ENCODE data around the gene BAZ2B.

The BAZ2B gene

GRCh38 chr2:159456500-159457426, 159.6 kb downstream of the BAZ2B start:
- Histone ChIP-seq H3K4me3 (ENCODE audit: low read depth, low read length) (no peak overlapping the region), H3K79me2 (ENCODE audit: control insufficient read depth, insufficient read depth, low read length, poor library complexity) (no peaks in the 10 kb centered on the region)
- WGBS (ENCODE audit: extremely low coverage, insufficient coverage, insufficient read length): no CpG with 5 or more reads among the region's 5 CpGs

GRCh38 chr2:159455330-159455918, 160.9 kb downstream of the BAZ2B start:
- no peak overlapping the region for H3K18ac ChIP-seq (ENCODE audit: low read length)
- no peak overlapping the region for H3K14ac ChIP-seq (ENCODE audit: low read length)
- H3K4me2 ChIP-seq (ENCODE audit: low read length): no peak overlapping the region
- H3K27ac ChIP-seq (ENCODE audit: low read depth, low read length): no peak overlapping the region
- no peak overlapping the region for H2BK5ac ChIP-seq (ENCODE audit: low read depth, low read length, poor library complexity)
- DNase-seq: no peak
- H3K79me2 ChIP-seq (ENCODE audit: control insufficient read depth, insufficient read depth, low read length, poor library complexity): no peaks in the 10 kb centered on the region
- H2AFZ ChIP-seq (ENCODE audit: insufficient read depth, low read length, poor library complexity): no peak overlapping the region
- no peaks in the 10 kb centered on the region for H3K27me3 ChIP-seq (ENCODE audit: insufficient read depth, low read length)
- H2BK120ac ChIP-seq (ENCODE audit: insufficient read depth, low read length, poor library complexity): no peak overlapping the region
- H3K79me1 ChIP-seq (ENCODE audit: low read length): no peaks in the 10 kb centered on the region
- H4K8ac ChIP-seq (ENCODE audit: low read depth, low read length): no peak overlapping the region
- no peaks in the 10 kb centered on the region for H3K4me1 ChIP-seq (ENCODE audit: control insufficient read depth in 1 of 2, insufficient read depth in 2 of 2, low read length in 2 of 2)
- no peak overlapping the region for H2AK5ac ChIP-seq (ENCODE audit: low read length)
- no peak overlapping the region for H2BK12ac ChIP-seq (ENCODE audit: low read length)
- H3K36me3 ChIP-seq (ENCODE audit: control insufficient read depth in 1 of 2, insufficient read depth in 2 of 2, low read length in 2 of 2): peaks cover 2% of the 10 kb centered on the region in 2 experiments
- no peak overlapping the region for H3K4me3 ChIP-seq (ENCODE audit: low read depth, low read length)
- no peak overlapping the region for H3K4ac ChIP-seq (ENCODE audit: low read depth, low read length)
- H3K9me3 ChIP-seq (ENCODE audit: insufficient read depth, low read depth, low read length): no peaks in the 10 kb centered on the region
- H4K12ac ChIP-seq (ENCODE audit: low read depth, low read length): no peak overlapping the region
- H3K23ac ChIP-seq (ENCODE audit: low read length): no peak overlapping the region
- no peak overlapping the region for H3K9ac ChIP-seq (ENCODE audit: low read length)
- no peak overlapping the region for H4K91ac ChIP-seq (ENCODE audit: low read depth, low read length)

More at GRCh38 chr2:159456500-159457426, 159.6 kb downstream of the BAZ2B start:
- Histone ChIP-seq H2BK5ac (ENCODE audit: low read depth, low read length, poor library complexity) (no peak overlapping the region), H3K27ac (ENCODE audit: low read depth, low read length) (no peak overlapping the region), H4K12ac (ENCODE audit: low read depth, low read length) (no peak overlapping the region), H3K4me1 (ENCODE audit: control insufficient read depth in 1 of 2, insufficient read depth in 2 of 2, low read length in 2 of 2) (no peaks in the 10 kb centered on the region), H3K9me3 (ENCODE audit: insufficient read depth, low read depth, low read length) (no peaks in the 10 kb centered on the region), H3K4ac (ENCODE audit: low read depth, low read length) (no peak overlapping the region), H2AK5ac (ENCODE audit: low read length) (no peak overlapping the region), H2BK12ac (ENCODE audit: low read length) (no peak overlapping the region), H3K18ac (ENCODE audit: low read length) (no peak overlapping the region), H3K27me3 (ENCODE audit: insufficient read depth, low read length) (no peaks in the 10 kb centered on the region), H3K9ac (ENCODE audit: low read length) (no peak overlapping the region), H3K23ac (ENCODE audit: low read length) (no peak overlapping the region), H3K4me2 (ENCODE audit: low read length) (no peak overlapping the region), H3K36me3 (ENCODE audit: control insufficient read depth in 1 of 2, insufficient read depth in 2 of 2, low read length in 2 of 2) (peaks cover 2% of the 10 kb centered on the region in 2 experiments), H4K91ac (ENCODE audit: low read depth, low read length) (no peak overlapping the region), H2AFZ (ENCODE audit: insufficient read depth, low read length, poor library complexity) (no peak overlapping the region), H4K8ac (ENCODE audit: low read depth, low read length) (no peak overlapping the region), H3K79me1 (ENCODE audit: low read length) (no peaks in the 10 kb centered on the region), H2BK120ac (ENCODE audit: insufficient read depth, low read length, poor library complexity) (no peak overlapping the region), H3K14ac (ENCODE audit: low read length) (no peak overlapping the region)
- DNase-seq: peak; percentile 56 to 92

GRCh38 chr2:159454185-159454584, 162.2 kb downstream of the BAZ2B start:
- DNase-seq: peak; percentile 35 to 86
- no peaks in the 10 kb centered on the region for H3K9me3 ChIP-seq (ENCODE audit: insufficient read depth, low read depth, low read length)
- no peak overlapping the region for H2BK5ac ChIP-seq (ENCODE audit: low read depth, low read length, poor library complexity)
- H3K4me1 ChIP-seq (ENCODE audit: control insufficient read depth in 1 of 2, insufficient read depth in 2 of 2, low read length in 2 of 2): no peaks in the 10 kb centered on the region
- H2AFZ ChIP-seq (ENCODE audit: insufficient read depth, low read length, poor library complexity): no peak overlapping the region
- H3K23ac ChIP-seq (ENCODE audit: low read length): no peak overlapping the region
- H2BK120ac ChIP-seq (ENCODE audit: insufficient read depth, low read length, poor library complexity): no peak overlapping the region
- H3K4ac ChIP-seq (ENCODE audit: low read depth, low read length): no peak overlapping the region
- H3K9ac ChIP-seq (ENCODE audit: low read length): no peak overlapping the region
- H4K91ac ChIP-seq (ENCODE audit: low read depth, low read length): no peak overlapping the region
- H3K27me3 ChIP-seq (ENCODE audit: insufficient read depth, low read length): no peaks in the 10 kb centered on the region
- H3K14ac ChIP-seq (ENCODE audit: low read length): no peak overlapping the region
- H3K4me3 ChIP-seq (ENCODE audit: low read depth, low read length): no peak overlapping the region
- no peak overlapping the region for H3K27ac ChIP-seq (ENCODE audit: low read depth, low read length)
- H3K18ac ChIP-seq (ENCODE audit: low read length): no peak overlapping the region
- peaks cover 2% of the 10 kb centered on the region in 2 experiments for H3K36me3 ChIP-seq (ENCODE audit: control insufficient read depth in 1 of 2, insufficient read depth in 2 of 2, low read length in 2 of 2)
- H2BK12ac ChIP-seq (ENCODE audit: low read length): no peak overlapping the region
- H3K79me1 ChIP-seq (ENCODE audit: low read length): no peaks in the 10 kb centered on the region
- H4K12ac ChIP-seq (ENCODE audit: low read depth, low read length): no peak overlapping the region
- H3K79me2 ChIP-seq (ENCODE audit: control insufficient read depth, insufficient read depth, low read length, poor library complexity): no peaks in the 10 kb centered on the region
- no peak overlapping the region for H3K4me2 ChIP-seq (ENCODE audit: low read length)
- H2AK5ac ChIP-seq (ENCODE audit: low read length): no peak overlapping the region
- H4K8ac ChIP-seq (ENCODE audit: low read depth, low read length): no peak overlapping the region

GRCh38 chr2:159450180-159450579, 166.2 kb downstream of the BAZ2B start:
- Histone ChIP-seq H2BK120ac (ENCODE audit: insufficient read depth, low read length, poor library complexity) (no peak overlapping the region), H4K12ac (ENCODE audit: low read depth, low read length) (no peak overlapping the region), H3K9ac (ENCODE audit: low read length) (no peak overlapping the region), H3K36me3 (ENCODE audit: control insufficient read depth in 1 of 2, insufficient read depth in 2 of 2, low read length in 2 of 2) (peaks cover 6 to 9% of the 10 kb centered on the region in 2 experiments), H3K23ac (ENCODE audit: low read length) (no peak overlapping the region), H3K4ac (ENCODE audit: low read depth, low read length) (no peak overlapping the region), H4K91ac (ENCODE audit: low read depth, low read length) (no peak overlapping the region), H4K8ac (ENCODE audit: low read depth, low read length) (no peak overlapping the region), H3K9me3 (ENCODE audit: insufficient read depth, low read depth, low read length) (no peaks in the 10 kb centered on the region), H3K14ac (ENCODE audit: low read length) (no peak overlapping the region), H2BK12ac (ENCODE audit: low read length) (no peak overlapping the region), H3K79me2 (ENCODE audit: control insufficient read depth, insufficient read depth, low read length, poor library complexity) (no peaks in the 10 kb centered on the region), H3K27me3 (ENCODE audit: insufficient read depth, low read length) (no peaks in the 10 kb centered on the region), H3K79me1 (ENCODE audit: low read length) (no peaks in the 10 kb centered on the region), H2BK5ac (ENCODE audit: low read depth, low read length, poor library complexity) (no peak overlapping the region), H3K4me3 (ENCODE audit: low read depth, low read length) (no peak overlapping the region), H3K4me2 (ENCODE audit: low read length) (no peak overlapping the region), H3K4me1 (ENCODE audit: control insufficient read depth in 1 of 2, insufficient read depth in 2 of 2, low read length in 2 of 2) (no peaks in the 10 kb centered on the region), H3K18ac (ENCODE audit: low read length) (no peak overlapping the region), H2AK5ac (ENCODE audit: low read length) (no peak overlapping the region), H2AFZ (ENCODE audit: insufficient read depth, low read length, poor library complexity) (no peak overlapping the region), H3K27ac (ENCODE audit: low read depth, low read length) (no peak overlapping the region)
- DNase-seq: peak in 1 of 2 donors; percentile 40
- no CpG with 5 or more reads among the region's 3 CpGs for WGBS (ENCODE audit: extremely low coverage, insufficient coverage, insufficient read length)

All from trophoblast cell (in vitro differentiated cells and primary cell).